Measurements from ENCODE around the gene GJD3.
A peak's percentile ranks its signal among the peaks of the same experiment; 100 is the strongest.

The GJD3 gene

GRCh38 chr17:40351359-40352236, 12.9 kb downstream of the GJD3 start:
- no peak for DNase-seq

- DNase-seq: no peak
Observed at GRCh38 chr17:40350689-40351358, 13.7 kb downstream of the GJD3 start.

- no peak for DNase-seq
Observed at GRCh38 chr17:40349895-40350688, 14.4 kb downstream of the GJD3 start.

GRCh38 chr17:40349477-40349894, 15.1 kb downstream of the GJD3 start:
- DNase-seq: no peak

GRCh38 chr17:40348562-40349476, 15.7 kb downstream of the GJD3 start:
- no peak for DNase-seq

GRCh38 chr17:40348136-40348504, 16.4 kb downstream of the GJD3 start:
- no peak for DNase-seq

- no peak for DNase-seq
Observed at GRCh38 chr17:40347319-40348135, 17.0 kb downstream of the GJD3 start.

- DNase-seq: no peak
Observed at GRCh38 chr17:40346765-40347158, 17.8 kb downstream of the GJD3 start.

- DNase-seq: no peak
Observed at GRCh38 chr17:40345994-40346764, 18.4 kb downstream of the GJD3 start.

GRCh38 chr17:40345161-40345993, 19.2 kb downstream of the GJD3 start:
- peak; percentile 45 to 54 for DNase-seq

GRCh38 chr17:40344421-40345160, 19.9 kb downstream of the GJD3 start:
- DNase-seq: no peak

- DNase-seq: no peak
Observed at GRCh38 chr17:40343219-40344119, 21.1 kb downstream of the GJD3 start.

GRCh38 chr17:40342504-40343218, 21.9 kb downstream of the GJD3 start:
- no peak for DNase-seq

- DNase-seq: peak in 1 of 2 experiments; percentile 16
Observed at GRCh38 chr17:40341808-40342503, 22.6 kb downstream of the GJD3 start.

GRCh38 chr17:40340880-40341807, 23.4 kb downstream of the GJD3 start:
- DNase-seq: peak; percentile 35 to 52
